ENCODE data around the gene EVC2.
"Not testable (repeated sequence)": the region's sequence is repeated elsewhere in the genome, so short reads cannot be mapped to it uniquely, and the experiment has no call there.

EVC2 gene

GRCh38 chr4:5749568-5749967, 41.2 kb upstream of the EVC2 start:
- H3K36me3 Mint-ChIP-seq = no peaks in the 10 kb centered on the region
- no peaks in the 10 kb centered on the region for H3K9me3 Mint-ChIP-seq
- H3K4me3 Mint-ChIP-seq = no peak overlapping the region
- no peak overlapping the region for H3K27ac Mint-ChIP-seq
- H3K27me3 Mint-ChIP-seq = no peaks in the 10 kb centered on the region
- no peaks in the 10 kb centered on the region for H3K4me1 Mint-ChIP-seq

- no peaks in the 10 kb centered on the region for H3K36me3 Mint-ChIP-seq
- H3K9me3 Mint-ChIP-seq = no peaks in the 10 kb centered on the region
- no peak overlapping the region for H3K27ac Mint-ChIP-seq
- H3K4me3 Mint-ChIP-seq = no peak overlapping the region
- H3K4me1 Mint-ChIP-seq = no peaks in the 10 kb centered on the region
- H3K27me3 Mint-ChIP-seq = no peaks in the 10 kb centered on the region
Observed at GRCh38 chr4:5747738-5748375, 39.5 kb upstream of the EVC2 start.

DNA sequence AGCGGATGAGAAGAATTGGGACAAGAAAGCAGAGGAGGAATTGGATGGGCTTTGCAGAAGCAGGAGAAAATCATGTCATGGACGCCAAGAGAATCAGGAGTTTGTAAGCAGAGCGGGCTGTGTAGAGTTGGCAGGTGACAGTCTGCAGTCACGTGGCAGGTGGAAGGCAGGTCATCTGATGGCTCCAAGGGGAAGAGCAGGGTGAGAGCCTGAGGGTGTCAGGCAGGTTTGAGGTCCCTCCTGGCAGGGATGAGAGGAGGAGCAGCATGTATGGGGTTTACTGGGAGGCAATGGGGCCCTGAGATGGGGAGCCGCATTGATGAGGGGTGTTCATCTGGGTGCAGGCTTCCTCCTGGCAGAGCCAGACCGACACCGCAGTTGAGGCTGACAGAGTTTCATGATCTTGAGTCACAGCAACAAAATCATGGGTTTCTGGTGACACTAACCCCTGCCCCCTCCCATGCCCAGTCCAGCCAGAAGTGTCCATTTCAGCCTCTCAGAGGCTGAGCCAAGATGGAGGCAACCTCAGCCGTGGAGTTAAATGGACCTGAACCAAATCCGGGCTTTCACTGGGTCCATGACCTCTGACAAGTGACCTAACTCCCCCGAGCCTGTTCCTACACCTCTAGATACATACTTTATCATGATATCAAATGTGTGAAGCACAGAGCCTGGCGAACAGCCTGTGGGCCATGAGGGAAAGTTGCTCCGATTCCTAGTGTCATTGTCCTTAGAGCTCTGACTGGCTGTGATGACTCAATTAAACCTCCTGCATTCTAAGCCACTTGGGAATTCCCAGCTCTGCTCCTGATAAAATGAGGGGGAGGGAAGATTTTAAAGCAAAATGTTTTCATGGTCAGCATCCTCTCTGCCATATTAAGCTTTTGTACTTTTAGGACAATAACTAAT, 38.7 kb upstream of the EVC2 start:
- Mint-ChIP-seq H3K27ac (no peak overlapping the region), H3K4me1 (no peaks in the 10 kb centered on the region), H3K4me3 (no peak overlapping the region), H3K27me3 (no peaks in the 10 kb centered on the region), H3K36me3 (no peaks in the 10 kb centered on the region), H3K9me3 (no peaks in the 10 kb centered on the region)

DNA sequence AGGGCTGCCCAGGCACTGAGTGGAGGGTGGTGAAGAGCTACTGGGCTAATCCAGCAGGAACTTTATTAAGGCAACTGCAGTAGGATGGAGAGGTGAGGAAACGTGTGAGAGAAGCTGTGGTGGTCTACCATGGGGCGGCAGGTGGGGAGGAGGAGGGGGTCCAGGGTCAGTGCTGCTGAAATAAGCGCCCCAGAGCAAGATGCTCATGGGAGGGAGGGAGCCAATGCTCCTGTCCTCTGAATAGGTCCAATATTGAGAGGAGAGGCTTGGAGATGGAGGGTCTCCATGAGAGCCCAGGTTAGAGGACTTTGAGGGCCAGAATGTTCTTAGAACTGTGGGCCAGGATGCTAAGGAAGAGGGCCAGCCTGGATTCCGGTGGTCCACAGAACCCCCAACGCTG, 37.9 kb upstream of the EVC2 start:
- H3K4me3 Mint-ChIP-seq = no peak overlapping the region
- no peaks in the 10 kb centered on the region for H3K4me1 Mint-ChIP-seq
- H3K27me3 Mint-ChIP-seq = no peaks in the 10 kb centered on the region
- H3K36me3 Mint-ChIP-seq = no peaks in the 10 kb centered on the region
- H3K27ac Mint-ChIP-seq = no peak overlapping the region
- H3K9me3 Mint-ChIP-seq = no peaks in the 10 kb centered on the region

- no peaks in the 10 kb centered on the region for H3K9me3 Mint-ChIP-seq
- no peak overlapping the region for H3K27ac Mint-ChIP-seq
- no peaks in the 10 kb centered on the region for H3K36me3 Mint-ChIP-seq
- H3K4me1 Mint-ChIP-seq = no peaks in the 10 kb centered on the region
- no peak overlapping the region for H3K4me3 Mint-ChIP-seq
- no peaks in the 10 kb centered on the region for H3K27me3 Mint-ChIP-seq
Observed at GRCh38 chr4:5742968-5743367, 34.6 kb upstream of the EVC2 start.

- Mint-ChIP-seq H3K27me3 (no peaks in the 10 kb centered on the region), H3K4me1 (no peaks in the 10 kb centered on the region), H3K9me3 (no peaks in the 10 kb centered on the region), H3K4me3 (no peak overlapping the region), H3K36me3 (no peaks in the 10 kb centered on the region), H3K27ac (no peak overlapping the region)
Observed at GRCh38 chr4:5742388-5742787, 34.0 kb upstream of the EVC2 start.

DNA sequence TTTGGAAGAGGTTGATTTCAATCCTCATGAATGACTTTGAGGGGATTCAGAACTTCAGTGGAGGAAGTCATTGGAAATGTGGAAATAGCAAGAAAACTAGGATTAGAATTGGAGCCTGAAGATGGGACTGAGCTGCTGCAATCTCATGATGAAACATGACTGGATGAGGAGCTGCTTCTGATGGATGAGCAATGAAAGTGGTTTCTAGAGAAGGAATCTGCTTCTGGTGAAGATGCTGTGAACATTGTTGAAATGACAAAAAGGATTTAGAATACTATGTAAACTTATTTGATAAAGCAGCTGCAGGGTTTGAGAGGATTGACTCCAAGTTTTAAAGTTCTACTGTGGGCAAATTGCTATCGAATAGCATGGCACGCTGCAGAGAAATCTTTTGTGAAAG, 29.7 kb upstream of the EVC2 start:
- Mint-ChIP-seq H3K36me3 (no peaks in the 10 kb centered on the region), H3K9me3 (no peaks in the 10 kb centered on the region), H3K4me1 (no peaks in the 10 kb centered on the region), H3K4me3 (no peak overlapping the region), H3K27ac (no peak overlapping the region), H3K27me3 (no peaks in the 10 kb centered on the region)

DNA sequence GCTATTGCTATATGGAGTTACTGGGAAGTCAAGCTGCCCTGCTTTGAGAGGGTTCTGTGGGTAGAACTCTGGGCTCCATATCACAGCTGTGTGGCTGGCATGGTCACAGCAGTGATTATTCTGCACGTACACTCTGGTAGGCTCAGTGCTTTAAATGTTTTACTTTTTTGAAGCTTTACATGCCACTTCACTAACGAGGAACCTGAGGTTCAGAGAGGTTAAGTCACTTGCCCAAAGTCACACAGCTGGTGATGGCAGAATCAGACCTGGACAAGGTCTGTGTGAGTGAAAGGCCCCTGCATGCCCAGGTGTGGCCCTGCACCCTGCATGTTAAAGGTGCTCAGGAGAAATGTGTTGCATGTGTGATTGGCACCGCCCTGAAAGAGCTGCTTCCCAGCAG, 27.1 kb upstream of the EVC2 start:
- Mint-ChIP-seq H3K36me3 (no peaks in the 10 kb centered on the region), H3K9me3 (no peaks in the 10 kb centered on the region), H3K4me1 (no peaks in the 10 kb centered on the region), H3K27ac (no peak overlapping the region), H3K4me3 (no peak overlapping the region), H3K27me3 (no peaks in the 10 kb centered on the region)

DNA sequence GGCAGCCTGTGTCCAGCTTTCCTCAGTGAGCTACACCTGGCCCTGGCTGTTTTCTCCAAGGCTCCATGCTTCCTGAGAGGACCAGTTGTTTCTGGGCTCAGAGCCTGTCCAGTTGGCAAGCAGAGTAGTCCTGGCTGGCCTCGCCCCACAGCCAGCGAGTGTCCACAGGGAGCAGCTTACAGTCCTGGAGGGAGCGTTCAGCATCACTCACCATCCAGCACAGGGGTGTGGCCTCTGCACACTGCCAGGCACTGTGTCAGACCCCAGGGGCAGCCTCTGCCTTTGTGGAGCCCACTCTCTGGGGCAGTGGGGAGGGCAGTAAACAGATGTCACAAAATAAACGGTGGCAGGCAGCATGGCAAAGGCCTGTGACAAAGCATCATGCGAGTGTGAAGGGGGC, 26.5 kb upstream of the EVC2 start:
- Mint-ChIP-seq H3K4me3 (no peak overlapping the region), H3K27ac (no peak overlapping the region), H3K4me1 (no peaks in the 10 kb centered on the region), H3K9me3 (no peaks in the 10 kb centered on the region), H3K36me3 (no peaks in the 10 kb centered on the region), H3K27me3 (no peaks in the 10 kb centered on the region)

GRCh38 chr4:5732158-5732557, 23.8 kb upstream of the EVC2 start:
- H3K4me1 Mint-ChIP-seq = no peaks in the 10 kb centered on the region
- no peaks in the 10 kb centered on the region for H3K27me3 Mint-ChIP-seq
- no peaks in the 10 kb centered on the region for H3K36me3 Mint-ChIP-seq
- H3K27ac Mint-ChIP-seq = no peak overlapping the region
- H3K9me3 Mint-ChIP-seq = no peaks in the 10 kb centered on the region
- H3K4me3 Mint-ChIP-seq = no peak overlapping the region

GRCh38 chr4:5730993-5731990, 22.9 kb upstream of the EVC2 start:
- H3K4me3 Mint-ChIP-seq = no peak overlapping the region
- H3K27ac Mint-ChIP-seq = peak overlapping the region; percentile 30
- no peaks in the 10 kb centered on the region for H3K9me3 Mint-ChIP-seq
- no peaks in the 10 kb centered on the region for H3K27me3 Mint-ChIP-seq
- no peaks in the 10 kb centered on the region for H3K4me1 Mint-ChIP-seq
- no peaks in the 10 kb centered on the region for H3K36me3 Mint-ChIP-seq

DNA sequence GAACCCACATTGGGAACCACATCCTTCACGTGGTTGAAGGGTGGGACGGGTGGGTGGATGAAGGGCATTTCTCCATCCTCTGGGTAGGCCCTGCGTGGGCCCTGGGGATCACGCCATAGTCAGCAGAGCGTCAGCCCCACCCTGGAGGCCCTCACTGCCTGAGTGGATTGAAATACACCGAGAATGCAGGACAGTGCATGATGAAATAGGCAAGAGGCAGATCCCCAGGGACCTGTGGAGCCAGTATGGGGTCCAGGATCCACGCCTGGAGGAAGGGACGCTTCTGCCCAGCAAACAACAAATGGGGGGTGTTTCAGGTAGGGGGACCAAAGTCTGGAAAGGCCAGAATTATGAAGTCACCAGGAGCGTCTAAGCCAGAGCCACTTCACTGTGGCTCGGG, 22.1 kb upstream of the EVC2 start:
- Mint-ChIP-seq H3K27me3 (no peaks in the 10 kb centered on the region), H3K9me3 (no peaks in the 10 kb centered on the region), H3K36me3 (no peaks in the 10 kb centered on the region), H3K4me3 (no peak overlapping the region), H3K4me1 (no peaks in the 10 kb centered on the region), H3K27ac (no peak overlapping the region)

DNA sequence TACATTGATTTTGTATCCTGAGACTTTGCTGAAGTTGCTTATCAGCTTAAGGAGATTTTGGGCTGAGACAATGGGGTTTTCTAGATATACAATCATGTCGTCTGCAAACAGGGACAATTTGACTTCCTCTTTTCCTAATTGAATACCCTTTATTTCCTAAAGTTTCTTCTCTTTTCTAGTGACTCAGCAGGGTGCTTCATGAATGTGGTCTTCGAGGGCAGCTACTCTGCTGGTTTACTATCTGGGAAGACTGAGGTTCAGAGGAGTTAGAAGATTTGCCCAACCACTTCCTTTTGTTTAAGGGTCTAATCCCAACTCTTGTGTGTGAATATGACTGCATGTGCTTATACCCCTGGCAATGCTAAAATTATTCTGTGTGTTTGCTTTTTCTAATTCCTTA, 20.1 kb upstream of the EVC2 start:
- H3K9me3 Mint-ChIP-seq, H3K27ac Mint-ChIP-seq, H3K27me3 Mint-ChIP-seq, H3K4me1 Mint-ChIP-seq, H3K36me3 Mint-ChIP-seq, H3K4me3 Mint-ChIP-seq: not testable (repeated sequence)

DNA sequence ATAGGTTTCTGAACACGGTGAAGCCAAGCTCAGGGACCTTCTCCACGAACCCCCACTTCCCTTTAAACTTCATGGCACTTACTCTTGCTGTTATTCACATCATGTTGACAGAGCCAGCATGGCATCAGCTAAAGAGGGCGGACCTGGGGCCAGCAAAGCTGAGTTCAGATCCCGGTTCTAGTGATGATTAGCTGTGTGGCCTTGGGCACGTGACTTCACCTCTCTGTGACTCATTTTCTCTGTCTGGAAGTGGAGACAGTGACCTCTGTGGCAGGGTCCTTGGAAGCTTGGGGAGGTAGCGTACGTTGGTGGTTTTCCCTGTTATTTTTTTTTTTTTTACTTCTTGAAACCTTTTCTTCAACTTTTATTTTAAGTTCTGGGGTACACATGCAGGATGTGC, 16.0 kb upstream of the EVC2 start:
- Mint-ChIP-seq H3K4me3 (no peak overlapping the region), H3K4me1 (no peaks in the 10 kb centered on the region), H3K27me3 (peaks cover 1% of the 10 kb centered on the region), H3K27ac (no peak overlapping the region), H3K36me3 (no peaks in the 10 kb centered on the region), H3K9me3 (no peaks in the 10 kb centered on the region)

DNA sequence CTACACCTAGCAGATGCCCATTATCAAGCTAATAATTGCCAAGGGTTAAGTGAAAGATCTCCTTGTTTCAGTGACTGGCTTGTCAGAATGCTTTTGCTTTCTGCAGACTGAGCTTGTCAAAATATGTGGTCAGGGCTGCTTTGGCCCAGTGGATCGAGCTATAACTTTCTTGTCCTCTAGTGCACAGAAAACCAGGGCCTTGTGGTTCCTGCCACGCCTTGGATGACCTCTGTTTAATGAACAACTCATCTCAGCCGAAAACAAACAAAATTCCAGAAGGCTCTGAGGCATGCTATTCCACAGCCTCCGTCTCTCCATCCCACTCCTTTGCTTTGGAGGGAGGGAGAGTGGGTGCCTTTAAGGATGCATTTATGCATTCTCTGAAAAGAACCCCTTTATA, 14.0 kb upstream of the EVC2 start:
- Mint-ChIP-seq H3K27me3 (peaks cover 1% of the 10 kb centered on the region), H3K36me3 (no peaks in the 10 kb centered on the region), H3K9me3 (peaks cover 6% of the 10 kb centered on the region), H3K4me3 (no peak overlapping the region), H3K27ac (no peak overlapping the region), H3K4me1 (no peaks in the 10 kb centered on the region)

DNA sequence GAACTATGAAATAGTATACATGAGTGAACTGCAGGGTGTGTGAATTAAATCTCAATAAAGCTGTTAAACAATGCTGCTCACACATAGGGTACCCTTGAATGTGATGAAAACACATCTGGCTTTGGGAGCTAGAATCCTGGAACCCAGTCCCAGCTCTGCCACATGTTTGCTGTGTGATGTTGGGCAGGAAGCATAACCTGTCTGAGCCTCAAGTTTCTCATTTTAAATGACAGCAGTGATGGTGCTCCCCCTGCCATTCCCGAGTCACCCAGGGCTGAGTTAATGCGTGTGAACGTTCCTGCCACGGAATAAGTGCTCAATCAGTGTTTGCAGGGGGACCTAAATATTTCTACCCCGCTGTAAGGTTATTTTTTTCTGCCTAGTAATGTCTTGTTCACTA, 13.6 kb upstream of the EVC2 start:
- H3K4me3 Mint-ChIP-seq = no peak overlapping the region
- H3K27ac Mint-ChIP-seq = no peak overlapping the region
- H3K9me3 Mint-ChIP-seq = peaks cover 10% of the 10 kb centered on the region
- H3K27me3 Mint-ChIP-seq = peaks cover 1% of the 10 kb centered on the region
- no peaks in the 10 kb centered on the region for H3K4me1 Mint-ChIP-seq
- no peaks in the 10 kb centered on the region for H3K36me3 Mint-ChIP-seq
